Activated CD4-positive, alpha-beta T cell treated with anti-CD3 and anti-CD28 coated beads, Interleukin-2, amount 50 U/mL, for 48 hours (primary cell): Measurements from ENCODE around the gene RPH3AL.
"Not testable (repeated sequence)": the region's sequence is repeated elsewhere in the genome, so short reads cannot be mapped to it uniquely, and the experiment has no call there.

Experiments
- DNase-seq, 2 experiments: peaks; one replicate each; pipeline ENCODE4 v3.0.0-alpha.2; 2020

The RPH3AL gene

GRCh38 chr17:335691-336090 lies 16.9 kb downstream of the RPH3AL start:
- DNase-seq = no peak

- DNase-seq = no peak
Observed at GRCh38 chr17:334974-335481, 17.6 kb downstream of the RPH3AL start.

- DNase-seq = no peak
Observed at GRCh38 chr17:333626-334396, 18.8 kb downstream of the RPH3AL start.

- DNase-seq = no peak
Observed at GRCh38 chr17:332558-333322, 19.9 kb downstream of the RPH3AL start.

GRCh38 chr17:332023-332422 lies 20.6 kb downstream of the RPH3AL start:
- DNase-seq = no peak

- DNase-seq = peak in 1 of 2 experiments; percentile 13
Observed at GRCh38 chr17:330993-331701, 21.5 kb downstream of the RPH3AL start.

GRCh38 chr17:329784-330420 lies 22.7 kb downstream of the RPH3AL start:
- no peak for DNase-seq

- DNase-seq = no peak
Observed at GRCh38 chr17:327971-328370, 24.6 kb downstream of the RPH3AL start.

- DNase-seq = no peak
Observed at GRCh38 chr17:327296-327695, 25.3 kb downstream of the RPH3AL start.

GRCh38 chr17:326010-326621 lies 26.5 kb downstream of the RPH3AL start:
- no peak for DNase-seq

- no peak for DNase-seq
Observed at GRCh38 chr17:325270-326009, 27.2 kb downstream of the RPH3AL start.

GRCh38 chr17:323721-324571 lies 28.7 kb downstream of the RPH3AL start:
- no peak for DNase-seq

- DNase-seq = no peak
Observed at GRCh38 chr17:323181-323580, 29.4 kb downstream of the RPH3AL start.

GRCh38 chr17:322006-322780 lies 30.4 kb downstream of the RPH3AL start:
- DNase-seq = no peak

GRCh38 chr17:321386-321941 lies 31.1 kb downstream of the RPH3AL start:
- DNase-seq = no peak

GRCh38 chr17:320809-321385 lies 31.7 kb downstream of the RPH3AL start:
- no peak for DNase-seq

GRCh38 chr17:320139-320538 lies 32.5 kb downstream of the RPH3AL start:
- no peak for DNase-seq

GRCh38 chr17:319266-319665 lies 33.3 kb downstream of the RPH3AL start:
- no peak for DNase-seq

GRCh38 chr17:317070-317469 lies 35.5 kb downstream of the RPH3AL start:
- not testable (repeated sequence) for DNase-seq
